Measurements from ENCODE around the gene ANO6. TPM values are rescaled to one million over a fixed set of nuclear protein-coding genes. Genes with fewer than 3 reads are reported as not detected.

The ANO6 gene
- total RNA-seq, 1 experiment from 2014 or later, result 18.1 TPM

- H3K9me3 ChIP-seq (ENCODE audit: low read length), result no peaks in the 10 kb centered on the region
- ATAC-seq (no peak), DNase-seq (no peak)
- no peaks in the 10 kb centered on the region for H3K9me2 ChIP-seq (replicated peaks; ENCODE audit: low read length)
- POLR2A ChIA-PET (ENCODE audit: unreplicated experiment), result no interaction called here
- no peaks in the 10 kb centered on the region for H3K36me3 ChIP-seq (ENCODE audit: low read depth, low read length)
- H3K79me2 ChIP-seq (ENCODE audit: low read length), result no peaks in the 10 kb centered on the region
- H3K27ac ChIP-seq (ENCODE audit: low read length), result no peak overlapping the region
- intact Hi-C loops (cut with micrococcal nuclease), result no loop called here
- H3K9ac ChIP-seq (ENCODE audit: low read length), result no peak overlapping the region
- no peak overlapping the region for H3K4me3 ChIP-seq (ENCODE audit: low read length)
- TF ChIP-seq EZH2 (IDR thresholded peaks at IDR 0.05; ENCODE audit: low read length, unreplicated experiment), result no peak
- no peak for TF ChIP-seq EZH2phosphoT487 (IDR thresholded peaks at IDR 0.05; ENCODE audit: borderline replicate concordance, low read length)
- no peak for TF ChIP-seq CTCF (conservative IDR thresholded peaks at IDR 0.05; ENCODE audit: low read depth, low read length)
- H3K4me1 ChIP-seq (ENCODE audit: insufficient read depth, low read length), result peaks cover 10% of the 10 kb centered on the region
- H3K27me3 ChIP-seq (ENCODE audit: low read length), result no peaks in the 10 kb centered on the region
- no peaks in the 10 kb centered on the region for H4K20me1 ChIP-seq (ENCODE audit: low read length)
- H3K4me2 ChIP-seq (ENCODE audit: low read length), result no peak overlapping the region
- no peaks in the 10 kb centered on the region for H3F3A ChIP-seq (ENCODE audit: low read length, unreplicated experiment)
- CTCF ChIA-PET, result no interaction called here
- no TSS peak for BruUV-seq (replicated peaks)
- H2AFZ ChIP-seq (ENCODE audit: low read length), result no peak overlapping the region
Measured at GRCh38 chr12:45303945-45304344, 88.0 kb downstream of the ANO6 start.

- Histone ChIP-seq H3K27ac (ENCODE audit: low read length) (no peak overlapping the region), H3K9me3 (ENCODE audit: low read length) (no peaks in the 10 kb centered on the region), H4K20me1 (ENCODE audit: low read length) (no peaks in the 10 kb centered on the region), H3K36me3 (ENCODE audit: low read depth, low read length) (no peaks in the 10 kb centered on the region), H3K4me1 (ENCODE audit: insufficient read depth, low read length) (peaks cover 3% of the 10 kb centered on the region), H3K9ac (ENCODE audit: low read length) (no peak overlapping the region), H3K4me2 (ENCODE audit: low read length) (no peak overlapping the region), H3K79me2 (ENCODE audit: low read length) (no peaks in the 10 kb centered on the region), H3K9me2 (replicated peaks; ENCODE audit: low read length) (no peaks in the 10 kb centered on the region), H3K27me3 (ENCODE audit: low read length) (no peaks in the 10 kb centered on the region), H2AFZ (ENCODE audit: low read length) (no peak overlapping the region), H3K4me3 (ENCODE audit: low read length) (no peak overlapping the region), H3F3A (ENCODE audit: low read length, unreplicated experiment) (no peaks in the 10 kb centered on the region)
- BruUV-seq (replicated peaks), result no TSS peak
- DNase-seq, result no peak
- TF ChIP-seq EZH2phosphoT487 (IDR thresholded peaks at IDR 0.05; ENCODE audit: borderline replicate concordance, low read length) (no peak), EZH2 (IDR thresholded peaks at IDR 0.05; ENCODE audit: low read length, unreplicated experiment) (no peak), CTCF (conservative IDR thresholded peaks at IDR 0.05; ENCODE audit: low read depth, low read length) (no peak)
- ChIA-PET CTCF (no interaction called here), POLR2A (ENCODE audit: unreplicated experiment) (no interaction called here)
- intact Hi-C loops (cut with micrococcal nuclease), result no loop called here
- no peak for ATAC-seq
Measured at GRCh38 chr12:45304514-45305178, 88.8 kb downstream of the ANO6 start.

GRCh38 chr12:45305907-45306306 lies 90.0 kb downstream of the ANO6 start:
- Histone ChIP-seq H3K9me3 (ENCODE audit: low read length) (no peaks in the 10 kb centered on the region), H3F3A (ENCODE audit: low read length, unreplicated experiment) (no peaks in the 10 kb centered on the region), H3K79me2 (ENCODE audit: low read length) (no peaks in the 10 kb centered on the region), H3K4me3 (ENCODE audit: low read length) (no peak overlapping the region), H3K27me3 (ENCODE audit: low read length) (no peaks in the 10 kb centered on the region), H2AFZ (ENCODE audit: low read length) (no peak overlapping the region), H3K4me2 (ENCODE audit: low read length) (no peak overlapping the region), H3K9ac (ENCODE audit: low read length) (no peak overlapping the region), H3K36me3 (ENCODE audit: low read depth, low read length) (no peaks in the 10 kb centered on the region), H4K20me1 (ENCODE audit: low read length) (no peaks in the 10 kb centered on the region), H3K4me1 (ENCODE audit: insufficient read depth, low read length) (no peaks in the 10 kb centered on the region), H3K9me2 (replicated peaks; ENCODE audit: low read length) (no peaks in the 10 kb centered on the region), H3K27ac (ENCODE audit: low read length) (no peak overlapping the region)
- intact Hi-C loops (cut with micrococcal nuclease), result no loop called here
- no TSS peak for BruUV-seq (replicated peaks)
- CTCF ChIA-PET, result interaction anchor here (0.6 kb wide), 1 partner anchor 18 kb away, joined by 3 read pairs; no protein-coding TSS in a partner anchor
- DNase-seq, result no peak
- no peak for ATAC-seq
- TF ChIP-seq EZH2 (IDR thresholded peaks at IDR 0.05; ENCODE audit: low read length, unreplicated experiment) (no peak), EZH2phosphoT487 (IDR thresholded peaks at IDR 0.05; ENCODE audit: borderline replicate concordance, low read length) (no peak), CTCF (conservative IDR thresholded peaks at IDR 0.05; ENCODE audit: low read depth, low read length) (no peak)
- POLR2A ChIA-PET (ENCODE audit: unreplicated experiment), result no interaction called here

Measured in PC-3 (cell line).